GM21723 (cell line): ENCODE data around the gene MINDY3.
"Not testable (repeated sequence)": the region's sequence is repeated elsewhere in the genome, so short reads cannot be mapped to it uniquely, and the experiment has no call there.

Experiments
- ATAC-seq: cut with Tn5 transposase; IDR thresholded peaks from one replicate; pipeline ENCODE4 v1.9.1; 2021; ENCODE audit warnings: mild to moderate bottlenecking, moderate library complexity; ENCODE audit not compliant: unreplicated experiment

The MINDY3 gene

GRCh38 chr10:15857107-15857575 is 3.2 kb downstream of the MINDY3 start:
- no peak for ATAC-seq

- no peak for ATAC-seq
These were observed 3.8 kb downstream of the MINDY3 start for GRCh38 chr10:15856328-15857015.

- no peak for ATAC-seq
These were observed 6.5 kb downstream of the MINDY3 start for GRCh38 chr10:15853800-15854199.

GRCh38 chr10:15852111-15852557 is 8.2 kb downstream of the MINDY3 start:
- ATAC-seq = no peak

GRCh38 chr10:15850337-15850978 is 9.8 kb downstream of the MINDY3 start:
- not testable (repeated sequence) for ATAC-seq

- no peak for ATAC-seq
These were observed 11.0 kb downstream of the MINDY3 start for GRCh38 chr10:15849316-15849715.

- ATAC-seq = no peak
These were observed 12.8 kb downstream of the MINDY3 start for GRCh38 chr10:15847481-15847880.

GRCh38 chr10:15844517-15844916 is 15.8 kb downstream of the MINDY3 start:
- ATAC-seq = no peak

- ATAC-seq = no peak
These were observed 16.6 kb downstream of the MINDY3 start for GRCh38 chr10:15843695-15844094.

GRCh38 chr10:15842556-15843169 is 17.6 kb downstream of the MINDY3 start:
- no peak for ATAC-seq

- ATAC-seq = no peak
These were observed 18.6 kb downstream of the MINDY3 start for GRCh38 chr10:15841696-15842095.

GRCh38 chr10:15836807-15837206 is 23.5 kb downstream of the MINDY3 start:
- no peak for ATAC-seq

GRCh38 chr10:15829495-15829894 is 30.8 kb downstream of the MINDY3 start:
- no peak for ATAC-seq

- no peak for ATAC-seq
These were observed 35.8 kb downstream of the MINDY3 start for GRCh38 chr10:15824498-15824897.

GRCh38 chr10:15822131-15822530 is 38.2 kb downstream of the MINDY3 start:
- ATAC-seq = no peak

- no peak for ATAC-seq
These were observed 39.1 kb downstream of the MINDY3 start for GRCh38 chr10:15821046-15821683.

GRCh38 chr10:15817409-15818046 is 42.8 kb downstream of the MINDY3 start:
- ATAC-seq = no peak

GRCh38 chr10:15815242-15815885 is 44.9 kb downstream of the MINDY3 start:
- no peak for ATAC-seq

- ATAC-seq = no peak
These were observed 45.7 kb downstream of the MINDY3 start for GRCh38 chr10:15814565-15814964.

GRCh38 chr10:15813415-15813814 is 46.9 kb downstream of the MINDY3 start:
- no peak for ATAC-seq

- no peak for ATAC-seq
These were observed 50.9 kb downstream of the MINDY3 start for GRCh38 chr10:15809450-15809849.
